K562 (cell line): Measurements from ENCODE around the gene HIVEP3.
"Not testable (repeated sequence)": the region's sequence is repeated elsewhere in the genome, so short reads cannot be mapped to it uniquely, and the experiment has no call there.

Experiments
- FOXM1 ChIP-seq, 2 experiments: fragments of 450-650 bp in 1 of 2; sonication (generic) in 1 of 2; formaldehyde crosslinking in 1 of 2; IDR thresholded peaks; 2 replicates each; pipeline versions ENCODE4 v1.6.1 to v1.9.0; 2017 to 2022; ENCODE audit warnings: low read depth in 2 of 2, mild to moderate bottlenecking in 2 of 2, missing genetic modification reagents in 1 of 2, moderate library complexity in 1 of 2
- GATAD2B ChIP-seq: fragments of 450-650 bp; IDR thresholded peaks from 2 replicates; pipeline ENCODE4 v1.6.1; 2017; ENCODE audit warnings: mild to moderate bottlenecking, borderline replicate concordance
- JUNB ChIP-seq: fragments of 450-650 bp; formaldehyde crosslinking; conservative IDR thresholded peaks from 2 replicates; pipeline ENCODE4 v1.4.0; 2020; ENCODE audit warnings: mild to moderate bottlenecking
- ZEB2 ChIP-seq: fragments of 450-650 bp; IDR thresholded peaks from 2 replicates; pipeline ENCODE4 v1.6.1; 2016
- TF ChIP-seq, protein P1 (sequence below): fragments of 250-450 bp; sonication (Bioruptor Pico); IDR thresholded peaks from 2 replicates; pipeline ENCODE4 v1.8.0; 2021; ENCODE audit warnings: moderate library complexity, mild to moderate bottlenecking, inconsistent platforms
- TF ChIP-seq, protein P2 (sequence below): sonication (generic); formaldehyde crosslinking; IDR thresholded peaks from 2 replicates; pipeline ENCODE4 v1.8.0; 2023; ENCODE audit warnings: mild to moderate bottlenecking, missing genetic modification reagents
- TF ChIP-seq, protein P3 (sequence below): sonication (generic); formaldehyde crosslinking; IDR thresholded peaks from 2 replicates; pipeline ENCODE4 v1.8.0; 2022; ENCODE audit warnings: mild to moderate bottlenecking, missing genetic modification reagents

DNA sequence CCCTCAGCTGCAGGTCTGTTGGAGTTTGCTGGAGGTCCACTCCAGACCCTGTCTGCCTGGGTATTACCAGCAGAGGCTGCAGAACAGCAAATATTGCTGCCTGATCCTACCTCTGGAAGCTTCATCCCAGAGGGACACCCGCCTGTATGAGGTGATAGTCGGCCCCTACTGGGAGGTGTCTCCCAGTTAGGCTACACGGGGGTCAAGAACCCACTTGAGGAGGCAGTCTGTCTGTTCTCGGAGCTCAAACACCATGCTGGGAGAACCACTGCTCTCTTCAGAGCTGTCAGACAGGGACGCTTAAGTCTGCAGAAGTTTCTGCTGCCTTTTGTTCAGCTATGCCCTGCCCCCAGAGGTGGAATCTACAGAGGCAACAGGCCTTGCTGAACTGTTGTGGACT, 364.0 kb downstream of the HIVEP3 start:
- not testable (repeated sequence) for TF ChIP-seq ZEB2; JUNB; FOXM1 (IDR thresholded peaks at IDR 0.05; ENCODE audit: low read depth); FOXM1 (CRISPR knock-in tag; IDR thresholded peaks at IDR 0.05; ENCODE audit: low read depth); GATAD2B
- TF ChIP-seq, protein P1, sequence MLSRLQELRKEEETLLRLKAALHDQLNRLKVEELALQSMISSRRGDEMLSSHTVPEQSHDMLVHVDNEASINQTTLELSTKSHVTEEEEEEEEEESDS = not testable (repeated sequence)
- TF ChIP-seq, protein P2, sequence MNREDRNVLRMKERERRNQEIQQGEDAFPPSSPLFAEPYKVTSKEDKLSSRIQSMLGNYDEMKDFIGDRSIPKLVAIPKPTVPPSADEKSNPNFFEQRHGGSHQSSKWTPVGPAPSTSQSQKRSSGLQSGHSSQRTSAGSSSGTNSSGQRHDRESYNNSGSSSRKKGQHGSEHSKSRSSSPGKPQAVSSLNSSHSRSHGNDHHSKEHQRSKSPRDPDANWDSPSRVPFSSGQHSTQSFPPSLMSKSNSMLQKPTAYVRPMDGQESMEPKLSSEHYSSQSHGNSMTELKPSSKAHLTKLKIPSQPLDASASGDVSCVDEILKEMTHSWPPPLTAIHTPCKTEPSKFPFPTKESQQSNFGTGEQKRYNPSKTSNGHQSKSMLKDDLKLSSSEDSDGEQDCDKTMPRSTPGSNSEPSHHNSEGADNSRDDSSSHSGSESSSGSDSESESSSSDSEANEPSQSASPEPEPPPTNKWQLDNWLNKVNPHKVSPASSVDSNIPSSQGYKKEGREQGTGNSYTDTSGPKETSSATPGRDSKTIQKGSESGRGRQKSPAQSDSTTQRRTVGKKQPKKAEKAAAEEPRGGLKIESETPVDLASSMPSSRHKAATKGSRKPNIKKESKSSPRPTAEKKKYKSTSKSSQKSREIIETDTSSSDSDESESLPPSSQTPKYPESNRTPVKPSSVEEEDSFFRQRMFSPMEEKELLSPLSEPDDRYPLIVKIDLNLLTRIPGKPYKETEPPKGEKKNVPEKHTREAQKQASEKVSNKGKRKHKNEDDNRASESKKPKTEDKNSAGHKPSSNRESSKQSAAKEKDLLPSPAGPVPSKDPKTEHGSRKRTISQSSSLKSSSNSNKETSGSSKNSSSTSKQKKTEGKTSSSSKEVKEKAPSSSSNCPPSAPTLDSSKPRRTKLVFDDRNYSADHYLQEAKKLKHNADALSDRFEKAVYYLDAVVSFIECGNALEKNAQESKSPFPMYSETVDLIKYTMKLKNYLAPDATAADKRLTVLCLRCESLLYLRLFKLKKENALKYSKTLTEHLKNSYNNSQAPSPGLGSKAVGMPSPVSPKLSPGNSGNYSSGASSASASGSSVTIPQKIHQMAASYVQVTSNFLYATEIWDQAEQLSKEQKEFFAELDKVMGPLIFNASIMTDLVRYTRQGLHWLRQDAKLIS (CRISPR knock-in tag) = not testable (repeated sequence)
- TF ChIP-seq, protein P3, sequence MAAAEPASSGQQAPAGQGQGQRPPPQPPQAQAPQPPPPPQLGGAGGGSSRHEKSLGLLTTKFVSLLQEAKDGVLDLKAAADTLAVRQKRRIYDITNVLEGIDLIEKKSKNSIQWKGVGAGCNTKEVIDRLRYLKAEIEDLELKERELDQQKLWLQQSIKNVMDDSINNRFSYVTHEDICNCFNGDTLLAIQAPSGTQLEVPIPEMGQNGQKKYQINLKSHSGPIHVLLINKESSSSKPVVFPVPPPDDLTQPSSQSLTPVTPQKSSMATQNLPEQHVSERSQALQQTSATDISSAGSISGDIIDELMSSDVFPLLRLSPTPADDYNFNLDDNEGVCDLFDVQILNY (CRISPR knock-in tag) = not testable (repeated sequence)
